Germinal center (tissue), 1 donor: ENCODE measurements around the gene UBE2E2.

Experiments
- DNase-seq: peaks from one replicate; pipeline ENCODE4 v3.0.0; 2012; ENCODE audit warnings: mixed read lengths, low spot score

The UBE2E2 gene

GRCh38 chr3:23389089-23389488 is 186.0 kb downstream of the UBE2E2 start:
- no peak for DNase-seq

GRCh38 chr3:23389686-23390085 is 186.6 kb downstream of the UBE2E2 start:
- peak; percentile 49 for DNase-seq

GRCh38 chr3:23390446-23390845 is 187.3 kb downstream of the UBE2E2 start:
- no peak for DNase-seq

GRCh38 chr3:23390989-23391553 is 187.9 kb downstream of the UBE2E2 start:
- no peak for DNase-seq

- DNase-seq: no peak
Measured at GRCh38 chr3:23395115-23395514, 192.0 kb downstream of the UBE2E2 start.

GRCh38 chr3:23396746-23397145 is 193.6 kb downstream of the UBE2E2 start:
- no peak for DNase-seq

GRCh38 chr3:23399221-23399620 is 196.1 kb downstream of the UBE2E2 start:
- no peak for DNase-seq

GRCh38 chr3:23402728-23403492 is 199.8 kb downstream of the UBE2E2 start:
- DNase-seq: no peak

GRCh38 chr3:23404246-23404645 is 201.1 kb downstream of the UBE2E2 start:
- no peak for DNase-seq

GRCh38 chr3:23405081-23405480 is 202.0 kb downstream of the UBE2E2 start:
- peak; percentile 13 for DNase-seq

- DNase-seq: no peak
Measured at GRCh38 chr3:23406601-23407000, 203.5 kb downstream of the UBE2E2 start.

- DNase-seq: no peak
Measured at GRCh38 chr3:23418026-23418425, 214.9 kb downstream of the UBE2E2 start.

GRCh38 chr3:23421811-23422516 is 218.8 kb downstream of the UBE2E2 start:
- no peak for DNase-seq

- DNase-seq: no peak
Measured at GRCh38 chr3:23422517-23422851, 219.4 kb downstream of the UBE2E2 start.

GRCh38 chr3:23425410-23425809 is 222.3 kb downstream of the UBE2E2 start:
- DNase-seq: no peak

- DNase-seq: no peak
Measured at GRCh38 chr3:23430781-23431398, 227.8 kb downstream of the UBE2E2 start.

GRCh38 chr3:23431764-23432163 is 228.6 kb downstream of the UBE2E2 start:
- no peak for DNase-seq

GRCh38 chr3:23435318-23435717 is 232.2 kb downstream of the UBE2E2 start:
- no peak for DNase-seq

GRCh38 chr3:23435904-23436303 is 232.8 kb downstream of the UBE2E2 start:
- no peak for DNase-seq

- no peak for DNase-seq
Measured at GRCh38 chr3:23437484-23438145, 234.5 kb downstream of the UBE2E2 start.

GRCh38 chr3:23438657-23439056 is 235.5 kb downstream of the UBE2E2 start:
- no peak for DNase-seq

- no peak for DNase-seq
Measured at GRCh38 chr3:23439080-23439479, 236.0 kb downstream of the UBE2E2 start.
